Measurements from ENCODE around the gene TMEM204. TPM values are rescaled to one million over a fixed set of nuclear protein-coding genes. Genes with fewer than 3 reads are reported as not detected.

TMEM204 gene
- total RNA-seq, 3 donors from 2014 or later (not counting 1 experiment from before 2014, with no cell fraction given) = 3.3 to 14.1 (median 7.8) TPM

DNA sequence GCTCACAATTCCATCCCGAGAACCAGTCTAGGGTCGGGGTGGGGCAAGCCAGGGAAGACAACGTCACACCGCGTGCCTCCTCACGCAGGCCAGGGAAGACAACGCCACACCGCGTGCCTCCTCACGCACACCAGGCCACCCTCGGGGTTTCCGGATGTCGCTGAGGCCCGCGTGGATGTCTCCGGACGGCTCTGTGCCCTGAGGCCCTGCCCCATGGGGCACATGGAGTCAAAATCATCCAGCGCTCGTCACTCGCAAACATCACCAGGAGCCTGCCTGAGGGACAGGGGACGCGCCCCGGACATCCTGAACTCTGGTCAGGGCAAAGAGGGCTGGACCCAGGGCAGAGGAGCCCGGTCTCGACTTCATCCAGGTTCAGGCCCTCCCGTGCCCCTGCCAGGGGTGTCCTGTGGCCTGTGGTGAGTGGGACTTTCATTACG, 3.7 kb downstream of the TMEM204 start:
- intact Hi-C loops (cut with micrococcal nuclease) = no loop called here
- Mint-ChIP-seq H3K36me3 (no peaks in the 10 kb centered on the region), H3K4me1 (peaks cover 38% of the 10 kb centered on the region in 2 donors), H3K4me3 (no peak overlapping the region), H3K9me3 (no peaks in the 10 kb centered on the region), H3K27ac (peak overlapping the region in 1 of 2 donors; percentile 78), H3K27me3 (ENCODE audit: low read depth in 2 of 2) (no peaks in the 10 kb centered on the region)
- peaks cover 6% of the 10 kb centered on the region for H3K36me3 ChIP-seq (ENCODE audit: control insufficient read depth, insufficient read depth, low read length)
- H3K4me3 ChIP-seq (ENCODE audit: low read length) = no peak overlapping the region
- no peak for TF ChIP-seq CTCF (IDR thresholded peaks at IDR 0.05)
- ATAC-seq (no peak), DNase-seq (no peak)
- peaks cover 70% of the 10 kb centered on the region for H3K4me1 ChIP-seq (ENCODE audit: control insufficient read depth, insufficient read depth, low read length)
- WGBS (ENCODE audit: insufficient coverage) = 88% methylated on average over 27 of the region's 27 CpGs
- no peak overlapping the region for H3K27ac ChIP-seq (ENCODE audit: low read length)
- H3K27me3 ChIP-seq (ENCODE audit: control insufficient read depth, insufficient read depth, low read length) = no peaks in the 10 kb centered on the region
- no peaks in the 10 kb centered on the region for H3K9me3 ChIP-seq (ENCODE audit: control insufficient read depth, insufficient read depth, low read length)

GRCh38 chr16:1537763-1538289, 4.4 kb downstream of the TMEM204 start:
- DNase-seq (peak in 1 of 2 donors; percentile 57), ATAC-seq (peak in 1 of 3 donors; percentile 17)
- Mint-ChIP-seq H3K27me3 (ENCODE audit: low read depth in 2 of 2) (no peaks in the 10 kb centered on the region), H3K4me3 (peak overlapping the region; percentile 52), H3K36me3 (no peaks in the 10 kb centered on the region), H3K27ac (peak overlapping the region; percentile 21 to 73), H3K9me3 (no peaks in the 10 kb centered on the region), H3K4me1 (peaks cover 38% of the 10 kb centered on the region in 2 donors)
- TF ChIP-seq CTCF (IDR thresholded peaks at IDR 0.05) = no peak
- 24% methylated on average over 26 of the region's 26 CpGs for WGBS (ENCODE audit: insufficient coverage)
- intact Hi-C loops (cut with micrococcal nuclease) = no loop called here
- Histone ChIP-seq H3K9me3 (ENCODE audit: control insufficient read depth, insufficient read depth, low read length) (no peaks in the 10 kb centered on the region), H3K27ac (ENCODE audit: low read length) (peak overlapping the region; percentile 4), H3K4me1 (ENCODE audit: control insufficient read depth, insufficient read depth, low read length) (peaks cover 70% of the 10 kb centered on the region), H3K36me3 (ENCODE audit: control insufficient read depth, insufficient read depth, low read length) (peaks cover 6% of the 10 kb centered on the region), H3K27me3 (ENCODE audit: control insufficient read depth, insufficient read depth, low read length) (no peaks in the 10 kb centered on the region), H3K4me3 (ENCODE audit: low read length) (no peak overlapping the region)

GRCh38 chr16:1538804-1539520, 5.5 kb downstream of the TMEM204 start:
- DNase-seq (peak in 1 of 2 donors; percentile 63), ATAC-seq (peak in 1 of 3 donors; percentile 27)
- Histone ChIP-seq H3K4me1 (ENCODE audit: control insufficient read depth, insufficient read depth, low read length) (peaks cover 70% of the 10 kb centered on the region), H3K27me3 (ENCODE audit: control insufficient read depth, insufficient read depth, low read length) (no peaks in the 10 kb centered on the region), H3K36me3 (ENCODE audit: control insufficient read depth, insufficient read depth, low read length) (peaks cover 6% of the 10 kb centered on the region), H3K9me3 (ENCODE audit: control insufficient read depth, insufficient read depth, low read length) (no peaks in the 10 kb centered on the region), H3K4me3 (ENCODE audit: low read length) (no peak overlapping the region), H3K27ac (ENCODE audit: low read length) (no peak overlapping the region)
- TF ChIP-seq CTCF (IDR thresholded peaks at IDR 0.05) = no peak
- no peaks in the 10 kb centered on the region for H3K9me3 Mint-ChIP-seq
- H3K4me3 Mint-ChIP-seq = peak overlapping the region; percentile 28
- no peaks in the 10 kb centered on the region for H3K36me3 Mint-ChIP-seq
- H3K27me3 Mint-ChIP-seq (ENCODE audit: low read depth in 2 of 2) = no peaks in the 10 kb centered on the region
- 86% methylated on average over 22 of the region's 22 CpGs for WGBS (ENCODE audit: insufficient coverage)
- H3K4me1 Mint-ChIP-seq = peaks cover 44% of the 10 kb centered on the region in 2 donors
- intact Hi-C loops (cut with micrococcal nuclease) = no loop called here
- H3K27ac Mint-ChIP-seq = no peak overlapping the region

Measured in natural killer cell (primary cell).